ENCODE results near the gene RBMS1.

DNA sequence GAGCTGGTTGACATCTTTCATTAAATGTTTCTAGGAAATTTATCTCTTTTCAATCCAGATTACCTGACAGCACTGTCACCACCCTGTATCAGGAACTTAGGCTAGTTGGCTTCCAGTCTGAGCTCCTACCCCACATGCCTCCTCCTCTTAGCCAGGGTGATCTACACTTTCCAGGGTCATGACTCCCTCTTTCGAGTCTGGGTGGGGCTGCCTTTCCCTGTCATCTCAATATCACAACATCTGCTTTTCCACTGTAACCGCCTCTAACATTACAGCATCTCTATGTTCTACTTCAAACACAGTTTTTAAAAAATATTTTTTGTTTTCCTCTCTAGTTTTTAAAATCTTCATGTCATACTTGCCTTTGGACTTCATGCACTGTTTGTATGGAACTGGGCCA, 129.2 kb downstream of the RBMS1 start:
- TF ChIP-seq, protein P1, sequence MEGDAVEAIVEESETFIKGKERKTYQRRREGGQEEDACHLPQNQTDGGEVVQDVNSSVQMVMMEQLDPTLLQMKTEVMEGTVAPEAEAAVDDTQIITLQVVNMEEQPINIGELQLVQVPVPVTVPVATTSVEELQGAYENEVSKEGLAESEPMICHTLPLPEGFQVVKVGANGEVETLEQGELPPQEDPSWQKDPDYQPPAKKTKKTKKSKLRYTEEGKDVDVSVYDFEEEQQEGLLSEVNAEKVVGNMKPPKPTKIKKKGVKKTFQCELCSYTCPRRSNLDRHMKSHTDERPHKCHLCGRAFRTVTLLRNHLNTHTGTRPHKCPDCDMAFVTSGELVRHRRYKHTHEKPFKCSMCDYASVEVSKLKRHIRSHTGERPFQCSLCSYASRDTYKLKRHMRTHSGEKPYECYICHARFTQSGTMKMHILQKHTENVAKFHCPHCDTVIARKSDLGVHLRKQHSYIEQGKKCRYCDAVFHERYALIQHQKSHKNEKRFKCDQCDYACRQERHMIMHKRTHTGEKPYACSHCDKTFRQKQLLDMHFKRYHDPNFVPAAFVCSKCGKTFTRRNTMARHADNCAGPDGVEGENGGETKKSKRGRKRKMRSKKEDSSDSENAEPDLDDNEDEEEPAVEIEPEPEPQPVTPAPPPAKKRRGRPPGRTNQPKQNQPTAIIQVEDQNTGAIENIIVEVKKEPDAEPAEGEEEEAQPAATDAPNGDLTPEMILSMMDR (IDR thresholded peaks at IDR 0.05): no peak
- TF ChIP-seq EZH2 (IDR thresholded peaks at IDR 0.05; ENCODE audit: borderline replicate concordance, insufficient read depth, low read depth, low read length, poor library complexity, severe bottlenecking): no peak
